B cell (primary cell): ENCODE measurements around the gene CDH18. TPM values are rescaled to one million over a fixed set of nuclear protein-coding genes. Genes with fewer than 3 reads are reported as not detected.

Source experiments
- ATAC-seq: fragments of 200-7000 bp; cut with Tn5 transposase; one replicate; pipeline ENCODE4 v1.10.0; 2021; ENCODE audit warnings: low read depth, mild to moderate bottlenecking, moderate number of reproducible peaks, moderate library complexity
- CTCF ChIA-PET: fragments of 350-600 bp; sonication (Branson Sonifier 250); formaldehyde crosslinking; loops from one replicate; lab custom pipeline; 2021; ENCODE audit warnings: antibody characterized with exemption, inconsistent platforms; lab: Charles Lee
- POLR2A ChIA-PET: fragments of 350-600 bp; sonication (Branson Sonifier 250); formaldehyde crosslinking; loops from one replicate; lab custom pipeline; 2021; ENCODE audit warnings: antibody characterized with exemption; lab: Charles Lee
- DNase-seq: peaks from one replicate; pipeline ENCODE4 v3.0.0; 2013
- H2AFZ ChIP-seq: 2 replicates; pipeline ENCODE4 v1.6.1; 2012; ENCODE audit warnings: mild to moderate bottlenecking, low read depth, low read length; ENCODE audit not compliant: insufficient read depth, poor library complexity, severe bottlenecking
- H3K27ac ChIP-seq, 2 donors: 1 replicate in 1 of 2; 2 replicates in 1 of 2; pipeline ENCODE4 v1.5.1; 2012 to 2013; ENCODE audit warnings: low read length in 2 of 2, mild to moderate bottlenecking in 2 of 2, moderate library complexity in 1 of 2
- H3K27me3 ChIP-seq, 4 experiments: fragments of 200-600 bp in 1 of 4; sonication (generic) in 1 of 4; replicated peaks in 1 of 4; 1 replicate in 2 of 4; 2 replicates in 2 of 4; pipeline versions ENCODE4 v1.6.1 to v1.7.0; 2013 to 2016; ENCODE audit warnings: low read length in 3 of 4, mild to moderate bottlenecking in 2 of 4, mixed read lengths in 1 of 4, moderate library complexity in 1 of 4; ENCODE audit not compliant: insufficient read depth in 4 of 4, control insufficient read depth in 3 of 4; ENCODE audit errors: control extremely low read depth in 1 of 4
- H3K36me3 ChIP-seq, 2 experiments: replicated peaks in 1 of 2; 1 replicate in 1 of 2; 2 replicates in 1 of 2; pipeline versions ENCODE4 v1.6.1 to v1.7.1; 2013; ENCODE audit warnings: low read length in 1 of 2; ENCODE audit not compliant: insufficient read depth in 2 of 2, control insufficient read depth in 1 of 2; ENCODE audit errors: control extremely low read depth in 1 of 2, extremely low read depth in 1 of 2
- H3K4me1 ChIP-seq, 2 donors: fragments of 200-600 bp in 1 of 2; sonication (generic) in 1 of 2; 1 replicate in 1 of 2; 2 replicates in 1 of 2; pipeline versions ENCODE4 v1.5.1 to v1.6.1; 2013 to 2017; ENCODE audit warnings: low read length in 2 of 2; ENCODE audit not compliant: control insufficient read depth in 2 of 2, insufficient read depth in 2 of 2
- H3K4me2 ChIP-seq: replicated peaks from 2 replicates; pipeline ENCODE3; 2012; ENCODE audit warnings: mild to moderate bottlenecking, low read depth, low read length; ENCODE audit not compliant: poor library complexity, severe bottlenecking
- H3K4me3 ChIP-seq, 5 experiments: fragments of 200-600 bp in 1 of 5; sonication (generic) in 1 of 5; 1 replicate in 3 of 5; 2 replicates in 2 of 5; pipeline versions ENCODE4 v1.5.1 to v1.7.0; 2011 to 2016; ENCODE audit warnings: low read length in 4 of 5, mild to moderate bottlenecking in 4 of 5, low read depth in 2 of 5, control low read depth in 1 of 5, moderate library complexity in 1 of 5; ENCODE audit not compliant: insufficient read depth in 1 of 5; ENCODE audit errors: control extremely low read depth in 1 of 5, extremely low read depth in 1 of 5
- H3K79me2 ChIP-seq: fragments of 200-600 bp; sonication (generic); one replicate; pipeline ENCODE4 v1.6.0; 2016; ENCODE audit warnings: low read length; ENCODE audit not compliant: control insufficient read depth, insufficient read depth
- H3K9ac ChIP-seq: fragments of 200-600 bp; sonication (generic); 2 replicates; pipeline ENCODE4 v1.6.1; 2017; ENCODE audit warnings: mild to moderate bottlenecking, low read length, moderate library complexity
- H3K9me3 ChIP-seq, 3 donors: one replicate each; pipeline versions ENCODE4 v1.6.1 to v1.7.1; 2013; ENCODE audit warnings: low read length in 2 of 3; ENCODE audit not compliant: control insufficient read depth in 2 of 3, insufficient read depth in 1 of 3; ENCODE audit errors: control extremely low read depth in 1 of 3
- H4K20me1 ChIP-seq: 2 replicates; pipeline ENCODE4 v1.6.0; 2012; ENCODE audit warnings: mild to moderate bottlenecking, low read length; ENCODE audit not compliant: insufficient read depth, control insufficient read depth, poor library complexity, severe bottlenecking
- H3K27ac Mint-ChIP-seq: one replicate; pipeline ENCODE4 v1.8.0; 2021; ENCODE audit warnings: mixed read lengths
- H3K27me3 Mint-ChIP-seq: one replicate; pipeline ENCODE4 v1.8.0; 2021; ENCODE audit warnings: mixed read lengths
- H3K4me1 Mint-ChIP-seq: one replicate; pipeline ENCODE4 v1.8.0; 2021; ENCODE audit warnings: mixed read lengths
- H3K4me3 Mint-ChIP-seq: one replicate; pipeline ENCODE4 v1.8.0; 2021; ENCODE audit warnings: mixed read lengths
- H3K9me3 Mint-ChIP-seq: one replicate; pipeline ENCODE4 v1.8.0; 2022; ENCODE audit warnings: mixed read lengths; ENCODE audit not compliant: insufficient read depth
- CTCF ChIP-seq: fragments of 200-600 bp; IDR thresholded peaks from one replicate; pipeline ENCODE4 v1.8.0; 2022; ENCODE audit warnings: antibody characterized with exemption, mild to moderate bottlenecking
- EZH2 ChIP-seq: IDR thresholded peaks from 2 replicates; pipeline ENCODE4 v1.6.1; 2012; ENCODE audit warnings: borderline replicate concordance, low read depth, mild to moderate bottlenecking, moderate library complexity, low read length; ENCODE audit not compliant: insufficient read depth, poor library complexity, severe bottlenecking
- WGBS: methylation state at CpG from one replicate; pipeline ENCODE4 v1.1.5; 2013; ENCODE audit warnings: missing lambda C conversion rate; ENCODE audit not compliant: insufficient coverage; 5-methylcytosine and 5-hydroxymethylcytosine counted together
- intact Hi-C: fragments of 100-400 bp; cut with micrococcal nuclease; formaldehyde crosslinking; loops from one replicate; pipeline ENCODE4 v1.10.0; 2022
- polyA plus RNA-seq: library from polyadenylated mRNA; depleted of rRNA; stranded (reverse); fragments of >200 nt; gene quantifications from 2 replicates; pipeline ENCODE4 v1.2.3, GENCODE V29; 2012
- total RNA-seq, 2 donors: library from RNA; stranded (reverse); fragments of 120-200 nt in 1 of 2; gene quantifications; 1 replicate in 1 of 2; 2 replicates in 1 of 2; pipeline versions ENCODE4 v1.2.3 to v1.2.4, GENCODE V29; 2013 to 2022

The CDH18 gene
- total and polyA plus RNA-seq, 2 donors (not counting 1 experiment from before 2014, with no cell fraction given): not detected

GRCh38 chr5:20034717-20035116 lies 46.7 kb upstream of the CDH18 start:
- CTCF ChIA-PET: no interaction called here
- POLR2A ChIA-PET: no interaction called here

GRCh38 chr5:20033881-20034280 lies 45.9 kb upstream of the CDH18 start:
- Histone ChIP-seq H3K36me3 (no peaks in the 10 kb centered on the region), H3K79me2 (no peaks in the 10 kb centered on the region), H3K9ac (no peak overlapping the region), H3K27me3 (no peaks in the 10 kb centered on the region), H4K20me1 (no peaks in the 10 kb centered on the region), H2AFZ (no peak overlapping the region), H3K27ac (no peak overlapping the region), H3K9me3 (no peaks in the 10 kb centered on the region), H3K4me1 (no peaks in the 10 kb centered on the region), H3K4me3 (no peak overlapping the region), H3K4me2 (no peak overlapping the region)
- Mint-ChIP-seq H3K27ac (no peak overlapping the region), H3K27me3 (no peaks in the 10 kb centered on the region), H3K4me1 (no peaks in the 10 kb centered on the region), H3K9me3 (peaks cover 6% of the 10 kb centered on the region), H3K4me3 (no peak overlapping the region)
- POLR2A ChIA-PET: no interaction called here
- DNase-seq: no peak
- intact Hi-C loops: no loop called here
- no CpG with 5 or more reads among the region's 2 CpGs for WGBS
- CTCF ChIA-PET: no interaction called here
- no peak for ATAC-seq
- TF ChIP-seq EZH2 (no peak), CTCF (no peak)

More at GRCh38 chr5:20034717-20035116, 46.7 kb upstream of the CDH18 start:
- TF ChIP-seq EZH2 (no peak), CTCF (no peak)
- no peak overlapping the region for H3K4me2 ChIP-seq
- H3K27me3 Mint-ChIP-seq: no peaks in the 10 kb centered on the region
- H3K4me1 ChIP-seq: no peaks in the 10 kb centered on the region
- no peak overlapping the region for H3K27ac ChIP-seq
- H3K4me3 Mint-ChIP-seq: no peak overlapping the region
- ATAC-seq (no peak), DNase-seq (no peak)
- no peak overlapping the region for H3K9ac ChIP-seq
- no peak overlapping the region for H2AFZ ChIP-seq
- no CpG with 5 or more reads among the region's 1 CpG for WGBS
- H3K9me3 Mint-ChIP-seq: peaks cover 7% of the 10 kb centered on the region
- H3K27me3 ChIP-seq: no peaks in the 10 kb centered on the region
- no peak overlapping the region for H3K27ac Mint-ChIP-seq
- H3K4me3 ChIP-seq: no peak overlapping the region
- H3K36me3 ChIP-seq: no peaks in the 10 kb centered on the region
- H3K4me1 Mint-ChIP-seq: no peaks in the 10 kb centered on the region
- no peaks in the 10 kb centered on the region for H3K9me3 ChIP-seq
- no peaks in the 10 kb centered on the region for H4K20me1 ChIP-seq
- intact Hi-C loops: no loop called here
- no peaks in the 10 kb centered on the region for H3K79me2 ChIP-seq
